ENCODE measurements around the gene SLC39A10.
"Not testable (repeated sequence)": the region's sequence is repeated elsewhere in the genome, so short reads cannot be mapped to it uniquely, and the experiment has no call there.

SLC39A10 gene

DNA sequence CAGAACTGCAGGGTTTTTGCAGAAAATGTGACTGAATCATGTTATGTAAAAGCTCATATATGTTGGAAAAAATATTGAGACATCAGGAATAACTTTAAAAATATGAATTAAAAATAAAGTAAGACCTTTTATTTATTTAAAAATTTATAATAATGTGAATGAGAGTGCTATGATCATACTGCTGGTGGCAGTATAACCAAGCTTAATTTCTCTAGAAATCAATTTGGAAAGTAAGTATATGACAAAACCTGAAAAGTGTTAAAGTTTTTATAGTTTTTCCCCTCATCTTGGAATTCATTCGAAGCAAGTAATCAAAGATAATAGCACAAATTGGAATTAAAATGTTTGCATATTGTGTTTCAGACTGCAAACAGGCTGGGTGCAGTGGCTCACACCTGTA is 7.5 kb downstream of the SLC39A10 start:
- no peak overlapping the region for H2AFZ ChIP-seq (ENCODE audit: low read length)
- H3K36me3 ChIP-seq (replicated peaks; ENCODE audit: insufficient read depth, low read length): no peaks in the 10 kb centered on the region
- no peaks in the 10 kb centered on the region for H3K9me2 ChIP-seq (replicated peaks; ENCODE audit: insufficient read depth, low read length)
- 0 out of 2 replicates have a peak, but pooled peaks cover 5% of the 10 kb centered on the region for H3K4me1 ChIP-seq (ENCODE audit: low read length)
- DNase-seq: no peak
- H3K27ac ChIP-seq (ENCODE audit: low read length): no peak overlapping the region
- no peaks in the 10 kb centered on the region for H3F3A ChIP-seq (ENCODE audit: insufficient read depth, low read length)
- H4K20me1 ChIP-seq (ENCODE audit: insufficient read depth, low read length): no peaks in the 10 kb centered on the region
- H3K27me3 ChIP-seq (replicated peaks; ENCODE audit: insufficient read depth, low read length): no peaks in the 10 kb centered on the region
- peaks cover 4% of the 10 kb centered on the region for H3K79me2 ChIP-seq (ENCODE audit: low read length)
- H3K9ac ChIP-seq (ENCODE audit: low read length): no peak overlapping the region
- TF ChIP-seq EZH2phosphoT487 (IDR thresholded peaks at IDR 0.05; ENCODE audit: low read length) (no peak), EZH2 (optimal IDR thresholded peaks at IDR 0.05; ENCODE audit: low read depth, low read length) (no peak)
- TF ChIP-seq, protein P1, sequence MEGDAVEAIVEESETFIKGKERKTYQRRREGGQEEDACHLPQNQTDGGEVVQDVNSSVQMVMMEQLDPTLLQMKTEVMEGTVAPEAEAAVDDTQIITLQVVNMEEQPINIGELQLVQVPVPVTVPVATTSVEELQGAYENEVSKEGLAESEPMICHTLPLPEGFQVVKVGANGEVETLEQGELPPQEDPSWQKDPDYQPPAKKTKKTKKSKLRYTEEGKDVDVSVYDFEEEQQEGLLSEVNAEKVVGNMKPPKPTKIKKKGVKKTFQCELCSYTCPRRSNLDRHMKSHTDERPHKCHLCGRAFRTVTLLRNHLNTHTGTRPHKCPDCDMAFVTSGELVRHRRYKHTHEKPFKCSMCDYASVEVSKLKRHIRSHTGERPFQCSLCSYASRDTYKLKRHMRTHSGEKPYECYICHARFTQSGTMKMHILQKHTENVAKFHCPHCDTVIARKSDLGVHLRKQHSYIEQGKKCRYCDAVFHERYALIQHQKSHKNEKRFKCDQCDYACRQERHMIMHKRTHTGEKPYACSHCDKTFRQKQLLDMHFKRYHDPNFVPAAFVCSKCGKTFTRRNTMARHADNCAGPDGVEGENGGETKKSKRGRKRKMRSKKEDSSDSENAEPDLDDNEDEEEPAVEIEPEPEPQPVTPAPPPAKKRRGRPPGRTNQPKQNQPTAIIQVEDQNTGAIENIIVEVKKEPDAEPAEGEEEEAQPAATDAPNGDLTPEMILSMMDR (IDR thresholded peaks at IDR 0.05; ENCODE audit: low read length): no peak
- no peak overlapping the region for H3K4me3 ChIP-seq (ENCODE audit: low read length)
- no peaks in the 10 kb centered on the region for H3K9me3 ChIP-seq (replicated peaks; ENCODE audit: insufficient read depth, low read length)
- no peak overlapping the region for H3K4me2 ChIP-seq (ENCODE audit: low read depth, low read length)

DNA sequence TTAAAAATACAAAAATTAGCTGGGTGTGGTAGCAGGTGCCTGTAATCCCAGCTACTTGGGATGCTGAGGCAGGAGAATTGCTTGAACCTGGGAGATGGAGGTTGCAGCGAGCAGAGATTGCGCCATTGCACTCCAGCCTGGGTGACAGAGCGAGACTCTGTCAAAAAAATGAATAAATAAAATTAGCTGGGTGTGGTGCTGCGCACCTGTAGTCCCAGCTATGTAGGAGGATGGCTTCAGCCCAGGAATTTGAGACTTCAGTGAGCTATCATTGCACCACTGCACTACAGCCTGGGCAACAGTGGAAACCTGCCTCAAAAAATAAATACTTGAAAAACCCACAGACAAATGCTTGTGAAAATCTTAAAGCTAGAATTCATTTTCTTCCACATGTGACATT is 8.1 kb downstream of the SLC39A10 start:
- H3K79me2 ChIP-seq (ENCODE audit: low read length); H3K36me3 ChIP-seq (replicated peaks; ENCODE audit: insufficient read depth, low read length); H2AFZ ChIP-seq (ENCODE audit: low read length); H3K4me2 ChIP-seq (ENCODE audit: low read depth, low read length); H3F3A ChIP-seq (ENCODE audit: insufficient read depth, low read length); H3K4me3 ChIP-seq (ENCODE audit: low read length); H3K27ac ChIP-seq (ENCODE audit: low read length); H4K20me1 ChIP-seq (ENCODE audit: insufficient read depth, low read length); H3K9me2 ChIP-seq (replicated peaks; ENCODE audit: insufficient read depth, low read length); H3K4me1 ChIP-seq (ENCODE audit: low read length); H3K27me3 ChIP-seq (replicated peaks; ENCODE audit: insufficient read depth, low read length); H3K9ac ChIP-seq (ENCODE audit: low read length); DNase-seq; H3K9me3 ChIP-seq (replicated peaks; ENCODE audit: insufficient read depth, low read length): not testable (repeated sequence)

DNA sequence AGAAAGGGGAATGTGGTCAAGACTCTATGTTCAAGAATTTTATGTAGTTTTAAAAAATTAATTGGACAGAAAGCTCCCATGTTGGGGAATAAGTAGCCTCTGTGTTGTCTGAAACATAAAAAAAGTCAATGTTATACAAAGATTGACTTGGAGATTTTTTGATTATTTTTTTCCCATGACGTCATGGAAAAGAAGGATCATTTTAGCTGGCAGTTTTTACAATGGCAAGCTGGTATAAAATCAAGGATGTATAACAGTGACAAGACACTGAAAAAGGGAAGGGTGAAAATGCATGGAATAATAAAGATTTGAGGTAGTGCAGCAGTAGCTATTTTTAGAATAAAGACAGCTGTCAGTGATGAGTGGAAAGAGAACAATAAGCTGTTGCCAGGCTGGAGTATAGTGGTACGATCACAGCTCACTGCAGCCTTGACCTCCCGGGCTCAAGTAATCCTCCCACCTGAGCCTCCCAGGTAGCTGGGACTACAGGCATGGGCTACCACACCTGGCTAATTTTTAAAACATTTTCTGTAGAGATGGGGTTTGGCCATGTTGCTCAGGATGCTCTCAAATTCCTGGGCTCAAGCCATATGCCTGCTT is 9.2 kb downstream of the SLC39A10 start:
- Histone ChIP-seq H3K4me2 (ENCODE audit: low read depth, low read length) (no peak overlapping the region), H3K4me3 (ENCODE audit: low read length) (no peak overlapping the region), H2AFZ (ENCODE audit: low read length) (no peak overlapping the region), H3K27ac (ENCODE audit: low read length) (no peak overlapping the region), H3K36me3 (replicated peaks; ENCODE audit: insufficient read depth, low read length) (no peaks in the 10 kb centered on the region), H3K4me1 (ENCODE audit: low read length) (no peaks in the 10 kb centered on the region), H3K79me2 (ENCODE audit: low read length) (no peaks in the 10 kb centered on the region; the same call in 1 of the 2 replicates), H3K9ac (ENCODE audit: low read length) (no peak overlapping the region), H3K9me2 (replicated peaks; ENCODE audit: insufficient read depth, low read length) (no peaks in the 10 kb centered on the region), H4K20me1 (ENCODE audit: insufficient read depth, low read length) (no peaks in the 10 kb centered on the region), H3K27me3 (replicated peaks; ENCODE audit: insufficient read depth, low read length) (no peaks in the 10 kb centered on the region), H3F3A (ENCODE audit: insufficient read depth, low read length) (no peaks in the 10 kb centered on the region), H3K9me3 (replicated peaks; ENCODE audit: insufficient read depth, low read length) (no peaks in the 10 kb centered on the region)
- DNase-seq: no peak
- TF ChIP-seq EZH2phosphoT487 (IDR thresholded peaks at IDR 0.05; ENCODE audit: low read length): no peak
- TF ChIP-seq EZH2 (optimal IDR thresholded peaks at IDR 0.05; ENCODE audit: low read depth, low read length): no peak

DNA sequence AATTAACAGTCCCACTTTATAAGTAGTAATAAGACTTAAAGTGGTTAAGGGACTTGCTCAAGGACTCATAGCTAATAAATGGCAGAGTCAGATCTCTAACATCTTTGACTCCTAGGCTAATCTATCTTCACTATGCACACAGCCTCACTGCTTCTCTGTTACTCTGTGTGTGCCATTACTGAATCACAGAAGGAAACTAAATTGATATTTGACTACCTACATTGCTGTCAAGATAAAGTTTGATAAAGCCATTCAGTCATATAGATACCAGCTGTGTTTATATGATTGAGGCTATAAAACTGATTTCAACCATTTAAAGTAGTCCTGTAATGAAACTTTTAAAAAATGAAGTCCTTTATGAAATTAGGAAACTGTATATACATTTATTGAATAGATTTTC is 10.9 kb downstream of the SLC39A10 start:
- H4K20me1 ChIP-seq (ENCODE audit: insufficient read depth, low read length): no peaks in the 10 kb centered on the region
- TF ChIP-seq EZH2 (optimal IDR thresholded peaks at IDR 0.05; ENCODE audit: low read depth, low read length): no peak
- no peak for TF ChIP-seq EZH2phosphoT487 (IDR thresholded peaks at IDR 0.05; ENCODE audit: low read length)
- no peaks in the 10 kb centered on the region; the same call in 1 of the 2 replicates for H3K79me2 ChIP-seq (ENCODE audit: low read length)
- H3K9ac ChIP-seq (ENCODE audit: low read length): no peak overlapping the region
- H2AFZ ChIP-seq (ENCODE audit: low read length): no peak overlapping the region
- no peak for DNase-seq
- no peaks in the 10 kb centered on the region for H3K4me1 ChIP-seq (ENCODE audit: low read length)
- H3K9me3 ChIP-seq (replicated peaks; ENCODE audit: insufficient read depth, low read length): no peaks in the 10 kb centered on the region
- no peak overlapping the region for H3K4me2 ChIP-seq (ENCODE audit: low read depth, low read length)
- H3K36me3 ChIP-seq (replicated peaks; ENCODE audit: insufficient read depth, low read length): no peaks in the 10 kb centered on the region
- H3K9me2 ChIP-seq (replicated peaks; ENCODE audit: insufficient read depth, low read length): no peaks in the 10 kb centered on the region
- no peak overlapping the region for H3K4me3 ChIP-seq (ENCODE audit: low read length)
- no peaks in the 10 kb centered on the region for H3F3A ChIP-seq (ENCODE audit: insufficient read depth, low read length)
- H3K27ac ChIP-seq (ENCODE audit: low read length): no peak overlapping the region
- H3K27me3 ChIP-seq (replicated peaks; ENCODE audit: insufficient read depth, low read length): no peaks in the 10 kb centered on the region

DNA sequence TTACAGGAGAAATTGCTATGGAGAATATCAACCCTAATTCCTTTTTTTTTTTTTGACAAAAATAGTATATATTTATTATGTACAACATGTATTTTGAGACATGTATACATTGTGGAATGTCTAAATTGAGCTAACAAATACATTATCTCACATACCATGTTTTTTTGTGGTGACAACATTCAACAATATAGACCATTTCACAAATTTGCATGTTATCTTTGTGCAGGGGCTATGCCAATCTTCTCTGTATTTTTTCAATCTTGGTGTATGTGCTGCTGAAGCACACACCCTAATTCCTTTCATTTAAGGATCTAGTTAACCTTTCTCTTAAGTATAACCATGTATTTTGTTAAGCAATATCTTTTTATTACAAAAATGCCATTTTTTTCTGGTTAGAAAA is 13.2 kb downstream of the SLC39A10 start:
- TF ChIP-seq EZH2 (optimal IDR thresholded peaks at IDR 0.05; ENCODE audit: low read depth, low read length): no peak
- TF ChIP-seq EZH2phosphoT487 (IDR thresholded peaks at IDR 0.05; ENCODE audit: low read length): no peak
- TF ChIP-seq, protein P1 (IDR thresholded peaks at IDR 0.05; ENCODE audit: low read length): no peak
- no peaks in the 10 kb centered on the region for H3F3A ChIP-seq (ENCODE audit: insufficient read depth, low read length)
- H3K27me3 ChIP-seq (replicated peaks; ENCODE audit: insufficient read depth, low read length): no peaks in the 10 kb centered on the region
- no peak for DNase-seq
- H3K27ac ChIP-seq (ENCODE audit: low read length): no peak overlapping the region
- H2AFZ ChIP-seq (ENCODE audit: low read length): no peak overlapping the region
- H3K4me1 ChIP-seq (ENCODE audit: low read length): no peaks in the 10 kb centered on the region
- H3K79me2 ChIP-seq (ENCODE audit: low read length): no peaks in the 10 kb centered on the region
- H3K9me3 ChIP-seq (replicated peaks; ENCODE audit: insufficient read depth, low read length): no peaks in the 10 kb centered on the region
- H3K36me3 ChIP-seq (replicated peaks; ENCODE audit: insufficient read depth, low read length): no peaks in the 10 kb centered on the region
- H4K20me1 ChIP-seq (ENCODE audit: insufficient read depth, low read length): no peaks in the 10 kb centered on the region
- no peaks in the 10 kb centered on the region for H3K9me2 ChIP-seq (replicated peaks; ENCODE audit: insufficient read depth, low read length)
- H3K9ac ChIP-seq (ENCODE audit: low read length): no peak overlapping the region
- no peak overlapping the region for H3K4me2 ChIP-seq (ENCODE audit: low read depth, low read length)
- H3K4me3 ChIP-seq (ENCODE audit: low read length): no peak overlapping the region

Data from MM.1S (cell line).